Omental fat pad (tissue), 4 donors: ENCODE measurements around the gene SUGP2. TPM values are rescaled to one million over a fixed set of nuclear protein-coding genes. Genes with fewer than 3 reads are reported as not detected.
"Not testable (repeated sequence)": the region's sequence is repeated elsewhere in the genome, so short reads cannot be mapped to it uniquely, and the experiment has no call there.

ENCODE experiments used
- ATAC-seq: fragments of 150-250 bp; one replicate; pipeline ENCODE4 v1.9.1; 2016; ENCODE audit warnings: mild to moderate bottlenecking, moderate library complexity; ENCODE audit not compliant: low FRiP score
- DNase-seq: peaks from one replicate; pipeline ENCODE4 v3.0.0-alpha.2; 2019; ENCODE audit warnings: low spot score
- total RNA-seq, 4 donors: library from RNA; depleted of rRNA; stranded (reverse); fragments of >200 nt; gene quantifications; one replicate each; pipeline ENCODE4 v1.1.0, GENCODE V29; 2016
- TF ChIP-seq, protein P1 (sequence below), 3 donors: fragments of 450-650 bp; IDR thresholded peaks; one replicate each; pipeline ENCODE4 v1.5.1; 2016 to 2017; ENCODE audit warnings: antibody characterized with exemption in 3 of 3, mild to moderate bottlenecking in 3 of 3, moderate library complexity in 2 of 3

The SUGP2 gene
- total RNA-seq, 4 donors from 2014 or later = 30.3 to 54.5 (median 36.3) TPM

DNA sequence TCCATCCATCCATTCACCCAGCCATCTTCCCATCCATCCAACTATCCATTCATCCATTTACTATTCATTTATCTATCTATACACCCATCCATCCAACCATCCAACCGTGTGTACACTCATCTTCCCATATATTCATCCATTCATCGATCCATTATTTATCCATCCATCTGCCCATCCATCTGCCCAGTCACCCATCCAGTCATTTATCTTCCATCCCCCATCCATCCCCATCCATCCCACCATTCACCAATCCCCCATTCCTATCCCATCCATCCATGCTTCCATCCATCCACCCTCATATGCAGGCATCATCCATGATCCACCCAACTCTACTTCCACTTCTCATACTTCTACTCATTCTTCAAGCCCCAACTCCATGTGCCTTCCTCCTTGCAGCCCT, 78.3 kb downstream of the SUGP2 start:
- TF ChIP-seq, protein P1, sequence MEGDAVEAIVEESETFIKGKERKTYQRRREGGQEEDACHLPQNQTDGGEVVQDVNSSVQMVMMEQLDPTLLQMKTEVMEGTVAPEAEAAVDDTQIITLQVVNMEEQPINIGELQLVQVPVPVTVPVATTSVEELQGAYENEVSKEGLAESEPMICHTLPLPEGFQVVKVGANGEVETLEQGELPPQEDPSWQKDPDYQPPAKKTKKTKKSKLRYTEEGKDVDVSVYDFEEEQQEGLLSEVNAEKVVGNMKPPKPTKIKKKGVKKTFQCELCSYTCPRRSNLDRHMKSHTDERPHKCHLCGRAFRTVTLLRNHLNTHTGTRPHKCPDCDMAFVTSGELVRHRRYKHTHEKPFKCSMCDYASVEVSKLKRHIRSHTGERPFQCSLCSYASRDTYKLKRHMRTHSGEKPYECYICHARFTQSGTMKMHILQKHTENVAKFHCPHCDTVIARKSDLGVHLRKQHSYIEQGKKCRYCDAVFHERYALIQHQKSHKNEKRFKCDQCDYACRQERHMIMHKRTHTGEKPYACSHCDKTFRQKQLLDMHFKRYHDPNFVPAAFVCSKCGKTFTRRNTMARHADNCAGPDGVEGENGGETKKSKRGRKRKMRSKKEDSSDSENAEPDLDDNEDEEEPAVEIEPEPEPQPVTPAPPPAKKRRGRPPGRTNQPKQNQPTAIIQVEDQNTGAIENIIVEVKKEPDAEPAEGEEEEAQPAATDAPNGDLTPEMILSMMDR (IDR thresholded peaks at IDR 0.05) = no peak

DNA sequence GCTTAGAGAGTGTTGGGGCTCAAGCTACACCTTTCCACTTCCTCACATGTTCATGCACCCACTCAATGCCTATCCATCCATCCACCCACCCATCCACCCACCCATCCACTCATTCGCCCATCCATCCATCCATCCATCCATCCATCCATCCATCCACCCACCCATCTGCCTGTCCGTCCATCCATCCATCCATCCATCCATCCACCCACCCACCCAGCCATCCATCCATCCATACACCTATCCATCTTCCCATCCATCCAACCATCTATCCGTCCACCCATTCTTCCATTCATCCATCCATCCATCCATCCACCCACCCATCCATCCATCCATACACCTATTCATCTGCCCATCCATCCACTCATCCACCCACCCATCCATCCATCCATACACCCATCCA, 79.2 kb downstream of the SUGP2 start:
- ATAC-seq = no peak
- DNase-seq = no peak
- TF ChIP-seq, protein P1 (IDR thresholded peaks at IDR 0.05) = no peak

More for the DNA sequence above, 78.3 kb downstream of the SUGP2 start:
- ATAC-seq = no peak
- no peak for DNase-seq

DNA sequence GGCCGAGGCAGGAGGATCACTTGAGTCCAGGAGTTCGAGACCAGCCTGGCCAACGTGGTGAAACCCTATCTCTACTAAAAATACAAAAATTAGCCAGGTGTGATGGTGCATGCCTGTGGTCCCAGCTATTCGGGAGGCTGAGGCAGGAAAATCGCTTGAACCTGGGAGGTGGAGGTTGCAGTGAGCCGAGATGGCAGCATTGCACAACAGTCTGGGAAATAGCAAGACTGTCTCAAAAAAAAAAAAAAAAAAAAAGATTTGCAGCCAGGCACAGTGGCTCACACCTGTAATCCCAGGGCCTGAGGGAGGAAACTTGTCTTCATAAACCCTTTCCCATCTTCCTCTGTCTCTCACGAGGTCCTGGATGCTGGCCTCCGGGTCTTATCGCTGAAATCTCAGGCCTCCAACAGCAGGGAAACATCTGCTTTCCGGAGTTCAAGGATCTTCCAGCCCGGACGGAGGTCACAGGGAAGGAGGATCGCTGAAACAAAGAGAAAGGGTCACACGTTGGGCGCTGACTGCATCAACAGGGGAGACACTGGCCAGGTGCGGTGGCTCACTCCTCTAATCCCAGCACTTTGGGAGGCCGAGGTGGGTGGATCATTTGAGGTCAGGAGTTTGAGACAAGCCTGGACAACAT, 80.8 kb downstream of the SUGP2 start:
- not testable (repeated sequence) for ATAC-seq, DNase-seq

DNA sequence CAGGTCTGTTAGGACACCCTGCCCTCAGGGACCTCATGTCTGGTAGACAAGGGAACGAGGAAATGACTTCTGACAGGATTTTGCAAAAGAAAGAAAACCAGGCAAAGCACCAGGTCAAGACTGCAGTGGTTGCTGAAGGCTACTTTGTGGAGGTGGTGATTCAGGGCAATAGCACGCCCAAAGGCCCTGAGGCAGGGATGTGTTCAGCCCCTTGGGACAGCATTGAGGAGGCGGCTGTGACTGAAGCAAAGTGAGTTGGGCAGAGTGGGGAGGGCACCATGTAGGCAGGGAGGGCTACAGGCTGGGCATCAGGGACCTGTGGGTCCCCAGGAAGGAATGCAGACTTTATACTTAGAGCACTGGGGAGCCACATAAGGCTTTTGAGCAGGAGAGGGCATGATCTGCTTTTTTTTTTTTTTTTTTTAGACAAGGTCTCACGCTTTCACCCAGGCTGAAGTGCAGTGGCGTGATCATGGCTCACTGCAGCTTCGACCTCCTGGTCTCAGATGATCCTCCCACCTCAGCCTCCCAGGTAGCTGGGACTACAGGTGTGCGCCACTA, 81.5 kb downstream of the SUGP2 start:
- ATAC-seq (no peak), DNase-seq (no peak)
- TF ChIP-seq, protein P1 (IDR thresholded peaks at IDR 0.05) = no peak

DNA sequence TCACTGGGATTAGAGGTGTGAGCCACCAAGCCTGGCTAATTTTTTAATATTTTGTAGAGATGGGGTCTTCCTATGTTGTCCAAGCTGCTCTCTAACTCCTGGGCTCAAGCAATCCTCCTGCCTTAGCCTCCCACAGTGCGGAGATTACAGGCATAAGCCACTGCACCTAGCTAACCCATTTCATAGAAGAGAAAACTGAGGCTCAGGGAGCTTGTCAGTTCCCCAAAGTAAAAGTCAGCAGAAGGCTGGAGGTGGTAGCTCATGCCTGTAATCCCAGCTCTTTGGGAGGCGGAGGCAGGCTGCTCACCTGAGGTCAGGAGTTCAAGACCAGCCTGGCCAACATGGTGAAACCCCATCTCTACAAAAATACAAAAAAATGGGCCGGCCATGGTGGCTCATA, 83.5 kb downstream of the SUGP2 start:
- DNase-seq (no peak), ATAC-seq (no peak)
- TF ChIP-seq, protein P1 (IDR thresholded peaks at IDR 0.05) = no peak

DNA sequence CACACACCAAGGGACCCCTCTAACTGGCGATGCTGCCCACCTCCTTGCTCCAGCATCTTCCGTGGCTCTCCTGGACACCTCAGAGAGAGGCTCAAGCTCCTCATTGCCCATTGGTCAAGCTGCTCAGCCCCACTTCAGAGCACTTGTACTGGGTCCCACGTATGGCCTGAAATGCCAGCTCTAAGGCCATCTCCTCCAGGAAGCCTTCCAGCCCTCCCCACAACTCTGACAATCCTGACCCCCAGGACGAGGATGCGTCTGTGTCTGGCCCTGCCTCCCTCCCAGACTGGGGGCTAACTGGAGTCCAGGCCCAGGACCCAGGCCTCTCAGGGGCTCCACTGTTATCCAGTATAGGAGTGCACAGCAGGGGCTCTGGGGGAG, 84.4 kb downstream of the SUGP2 start:
- no peak for ATAC-seq
- TF ChIP-seq, protein P1 (IDR thresholded peaks at IDR 0.05) = no peak

DNA sequence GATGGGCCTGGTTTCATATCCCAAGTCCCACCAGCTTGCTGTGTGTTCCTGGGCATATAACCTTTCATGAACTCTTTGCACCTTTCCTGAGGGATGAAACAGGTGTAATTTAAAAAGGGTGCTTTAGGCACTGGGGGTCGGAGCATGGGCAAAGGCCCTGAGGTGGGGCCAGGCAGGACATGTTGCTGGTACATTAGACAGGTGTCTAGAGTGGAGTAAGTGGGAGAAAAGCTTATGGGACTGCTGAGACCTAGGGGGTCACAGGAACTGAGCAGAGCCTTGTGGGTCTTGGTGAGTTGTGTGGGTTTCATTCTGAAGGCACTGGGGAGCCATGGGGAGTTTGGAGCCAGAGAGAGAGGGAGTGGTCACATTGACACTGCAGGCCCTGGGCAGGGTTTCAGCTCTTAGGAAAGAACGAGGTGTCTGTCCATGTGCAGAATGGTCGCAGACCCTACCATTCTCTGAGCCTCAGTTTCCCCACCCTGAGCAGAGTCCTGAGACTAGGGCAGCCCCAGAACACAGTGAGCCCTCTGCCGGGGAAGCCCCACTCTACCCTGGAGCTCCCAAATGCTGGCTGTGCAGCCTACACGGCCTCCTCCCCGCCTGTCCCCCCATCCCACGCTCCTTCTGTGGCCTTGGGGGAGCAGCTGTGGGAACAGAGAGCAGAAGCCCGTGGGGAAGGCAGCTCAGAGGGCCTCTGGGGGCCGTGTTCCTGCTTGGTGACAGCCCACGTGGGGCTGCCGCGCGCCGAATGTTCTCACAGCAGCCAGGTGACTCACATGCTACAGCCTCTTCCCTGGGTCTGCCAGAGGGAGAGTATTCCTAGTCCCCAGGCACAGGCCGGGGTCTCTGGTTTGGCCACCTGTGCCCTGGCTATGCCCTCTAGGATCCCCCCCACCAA, 85.0 kb downstream of the SUGP2 start:
- DNase-seq = no peak
- TF ChIP-seq, protein P1 (IDR thresholded peaks at IDR 0.05) = no peak
- ATAC-seq = no peak

More for the DNA sequence above, 84.4 kb downstream of the SUGP2 start:
- DNase-seq = no peak
